ENCODE data around the gene SLC15A1. TPM values are rescaled to one million over a fixed set of nuclear protein-coding genes. Genes with fewer than 3 reads are reported as not detected.
"Not testable (repeated sequence)": the region's sequence is repeated elsewhere in the genome, so short reads cannot be mapped to it uniquely, and the experiment has no call there.

SLC15A1 gene
- total RNA-seq, 2 experiments from 2014 or later, result not detected

DNA sequence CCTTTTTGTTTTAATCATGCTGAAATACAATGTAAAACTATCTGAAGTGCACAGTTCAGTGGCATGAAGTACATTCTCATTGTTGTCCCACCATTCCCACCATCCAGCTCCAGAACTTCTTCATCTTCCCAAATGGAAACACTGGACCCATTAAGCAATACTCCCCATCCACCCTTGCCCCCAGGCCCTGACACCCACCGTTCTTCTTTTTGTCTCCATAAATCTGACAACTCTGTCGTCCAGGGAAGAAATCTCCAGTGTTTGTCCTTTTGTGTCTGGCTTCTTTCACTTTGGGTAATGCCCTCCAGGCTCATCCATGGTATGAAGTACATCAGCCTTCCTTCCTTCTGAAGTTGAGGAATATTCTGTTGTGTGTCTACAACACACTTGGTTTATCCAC is 2.6 kb upstream of the SLC15A1 start:
- Histone ChIP-seq H3K36me3 (ENCODE audit: insufficient read depth, low read length) (no peaks in the 10 kb centered on the region), H3K9me2 (ENCODE audit: insufficient read depth, low read length) (no peaks in the 10 kb centered on the region), H4K20me1 (ENCODE audit: insufficient read depth, low read length) (no peaks in the 10 kb centered on the region), H3K27ac (ENCODE audit: low read depth, low read length, poor library complexity, severe bottlenecking) (no peak overlapping the region), H3K9me3 (ENCODE audit: low read length) (no peaks in the 10 kb centered on the region), H3K4me1 (ENCODE audit: insufficient read depth, low read length, poor library complexity, severe bottlenecking) (no peaks in the 10 kb centered on the region), H3K4me3 (ENCODE audit: low read depth, low read length, poor library complexity, severe bottlenecking) (no peak overlapping the region), H3K79me2 (ENCODE audit: insufficient read depth, low read depth, low read length) (no peaks in the 10 kb centered on the region), H2AFZ (ENCODE audit: low read length) (no peak overlapping the region), H3K4me2 (ENCODE audit: low read length) (no peak overlapping the region)
- no TSS peak for BruUV-seq (replicated peaks)
- TF ChIP-seq EZH2phosphoT487 (IDR thresholded peaks at IDR 0.05; ENCODE audit: borderline replicate concordance, low read depth, low read length), result no peak
- ChIA-PET CTCF (ENCODE audit: unreplicated experiment) (no interaction called here), POLR2A (no interaction called here)
- DNase-seq (ENCODE audit: low spot score), result no peak
- intact Hi-C loops (cut with micrococcal nuclease; ENCODE audit: unreplicated experiment), result no loop called here

GRCh38 chr13:98754468-98754867 is 2.0 kb upstream of the SLC15A1 start:
- H3K4me1 ChIP-seq (ENCODE audit: insufficient read depth, low read length, poor library complexity, severe bottlenecking); DNase-seq (ENCODE audit: low spot score); H3K79me2 ChIP-seq (ENCODE audit: insufficient read depth, low read depth, low read length); H4K20me1 ChIP-seq (ENCODE audit: insufficient read depth, low read length); POLR2A ChIA-PET; H3K36me3 ChIP-seq (ENCODE audit: insufficient read depth, low read length); H3K4me2 ChIP-seq (ENCODE audit: low read length); H2AFZ ChIP-seq (ENCODE audit: low read length); BruUV-seq (replicated peaks); CTCF ChIA-PET (ENCODE audit: unreplicated experiment); H3K4me3 ChIP-seq (ENCODE audit: low read depth, low read length, poor library complexity, severe bottlenecking); H3K9me3 ChIP-seq (ENCODE audit: low read length); H3K9me2 ChIP-seq (ENCODE audit: insufficient read depth, low read length); intact Hi-C loops (cut with micrococcal nuclease; ENCODE audit: unreplicated experiment); H3K27ac ChIP-seq (ENCODE audit: low read depth, low read length, poor library complexity, severe bottlenecking): not testable (repeated sequence)

DNA sequence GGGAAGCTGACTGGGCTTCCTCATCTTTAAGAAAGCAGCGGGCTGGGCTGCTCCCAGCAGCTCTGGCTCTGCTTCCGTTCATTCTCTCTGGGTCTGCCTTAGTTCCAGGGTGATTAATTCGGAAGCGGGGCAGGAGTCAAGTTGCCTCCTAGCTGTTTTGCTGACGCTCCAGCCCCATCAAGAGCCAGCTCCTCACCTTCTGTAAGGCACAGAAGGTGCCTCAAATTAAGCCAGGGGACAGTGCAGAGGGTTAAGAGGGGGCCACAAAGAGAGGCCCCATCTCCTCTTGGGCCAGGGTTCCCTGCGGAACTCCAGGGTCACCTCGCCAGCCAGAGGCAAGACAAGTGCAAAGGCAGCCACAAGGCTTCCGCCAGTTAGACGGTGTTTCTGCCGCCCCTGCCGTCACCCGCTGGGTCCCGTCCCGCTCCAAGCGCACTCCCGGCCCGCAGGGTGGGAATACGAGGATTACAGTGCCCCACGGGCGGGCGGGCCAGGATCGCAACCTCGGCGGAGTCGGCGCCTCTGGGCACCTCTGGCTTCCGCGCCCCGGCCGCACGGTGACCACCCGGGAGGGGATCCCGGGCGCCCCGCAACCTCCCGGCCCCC is 508 bp downstream of the SLC15A1 start:
- H3K4me2 ChIP-seq (ENCODE audit: low read length), result no peak overlapping the region
- TF ChIP-seq EZH2phosphoT487 (IDR thresholded peaks at IDR 0.05; ENCODE audit: borderline replicate concordance, low read depth, low read length), result no peak
- TF ChIP-seq, protein P1, sequence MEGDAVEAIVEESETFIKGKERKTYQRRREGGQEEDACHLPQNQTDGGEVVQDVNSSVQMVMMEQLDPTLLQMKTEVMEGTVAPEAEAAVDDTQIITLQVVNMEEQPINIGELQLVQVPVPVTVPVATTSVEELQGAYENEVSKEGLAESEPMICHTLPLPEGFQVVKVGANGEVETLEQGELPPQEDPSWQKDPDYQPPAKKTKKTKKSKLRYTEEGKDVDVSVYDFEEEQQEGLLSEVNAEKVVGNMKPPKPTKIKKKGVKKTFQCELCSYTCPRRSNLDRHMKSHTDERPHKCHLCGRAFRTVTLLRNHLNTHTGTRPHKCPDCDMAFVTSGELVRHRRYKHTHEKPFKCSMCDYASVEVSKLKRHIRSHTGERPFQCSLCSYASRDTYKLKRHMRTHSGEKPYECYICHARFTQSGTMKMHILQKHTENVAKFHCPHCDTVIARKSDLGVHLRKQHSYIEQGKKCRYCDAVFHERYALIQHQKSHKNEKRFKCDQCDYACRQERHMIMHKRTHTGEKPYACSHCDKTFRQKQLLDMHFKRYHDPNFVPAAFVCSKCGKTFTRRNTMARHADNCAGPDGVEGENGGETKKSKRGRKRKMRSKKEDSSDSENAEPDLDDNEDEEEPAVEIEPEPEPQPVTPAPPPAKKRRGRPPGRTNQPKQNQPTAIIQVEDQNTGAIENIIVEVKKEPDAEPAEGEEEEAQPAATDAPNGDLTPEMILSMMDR (conservative IDR thresholded peaks at IDR 0.05; ENCODE audit: low read length), result no peak
- H3K27ac ChIP-seq (ENCODE audit: low read depth, low read length, poor library complexity, severe bottlenecking), result no peak overlapping the region
- H3K79me2 ChIP-seq (ENCODE audit: insufficient read depth, low read depth, low read length), result no peaks in the 10 kb centered on the region
- H3K36me3 ChIP-seq (ENCODE audit: insufficient read depth, low read length), result no peaks in the 10 kb centered on the region
- H4K20me1 ChIP-seq (ENCODE audit: insufficient read depth, low read length), result no peaks in the 10 kb centered on the region
- H2AFZ ChIP-seq (ENCODE audit: low read length), result no peak overlapping the region
- intact Hi-C loops (cut with micrococcal nuclease; ENCODE audit: unreplicated experiment), result no loop called here
- no peak for DNase-seq (ENCODE audit: low spot score)
- no peaks in the 10 kb centered on the region for H3K9me3 ChIP-seq (ENCODE audit: low read length)
- H3K4me1 ChIP-seq (ENCODE audit: insufficient read depth, low read length, poor library complexity, severe bottlenecking), result no peaks in the 10 kb centered on the region
- POLR2A ChIA-PET, result interaction anchor here (0.6 kb wide), 1 partner anchor 713 kb away, joined by 4 read pairs; no protein-coding TSS in a partner anchor
- H3K9me2 ChIP-seq (ENCODE audit: insufficient read depth, low read length), result no peaks in the 10 kb centered on the region
- CTCF ChIA-PET (ENCODE audit: unreplicated experiment), result no interaction called here
- BruUV-seq (replicated peaks), result no TSS peak
- H3K4me3 ChIP-seq (ENCODE audit: low read depth, low read length, poor library complexity, severe bottlenecking), result no peak overlapping the region

- POLR2A ChIA-PET, result interaction anchor here (0.6 kb wide), 1 partner anchor 713 kb away, joined by 4 read pairs; no protein-coding TSS in a partner anchor
Measured at GRCh38 chr13:98751367-98751782, 1.1 kb downstream of the SLC15A1 start.

More at GRCh38 chr13:98751367-98751782, 1.1 kb downstream of the SLC15A1 start:
- H3K79me2 ChIP-seq (ENCODE audit: insufficient read depth, low read depth, low read length), result no peaks in the 10 kb centered on the region
- H3K27ac ChIP-seq (ENCODE audit: low read depth, low read length, poor library complexity, severe bottlenecking), result no peak overlapping the region
- no peak overlapping the region for H2AFZ ChIP-seq (ENCODE audit: low read length)
- H4K20me1 ChIP-seq (ENCODE audit: insufficient read depth, low read length), result no peaks in the 10 kb centered on the region
- H3K4me3 ChIP-seq (ENCODE audit: low read depth, low read length, poor library complexity, severe bottlenecking), result no peak overlapping the region
- no peaks in the 10 kb centered on the region for H3K9me3 ChIP-seq (ENCODE audit: low read length)
- H3K4me2 ChIP-seq (ENCODE audit: low read length), result no peak overlapping the region
- no TSS peak for BruUV-seq (replicated peaks)
- intact Hi-C loops (cut with micrococcal nuclease; ENCODE audit: unreplicated experiment), result no loop called here
- CTCF ChIA-PET (ENCODE audit: unreplicated experiment), result no interaction called here
- no peak for TF ChIP-seq EZH2phosphoT487 (IDR thresholded peaks at IDR 0.05; ENCODE audit: borderline replicate concordance, low read depth, low read length)
- TF ChIP-seq, protein P1 (conservative IDR thresholded peaks at IDR 0.05; ENCODE audit: low read length), result no peak
- no peaks in the 10 kb centered on the region for H3K36me3 ChIP-seq (ENCODE audit: insufficient read depth, low read length)
- no peaks in the 10 kb centered on the region for H3K4me1 ChIP-seq (ENCODE audit: insufficient read depth, low read length, poor library complexity, severe bottlenecking)
- no peaks in the 10 kb centered on the region for H3K9me2 ChIP-seq (ENCODE audit: insufficient read depth, low read length)
- no peak for DNase-seq (ENCODE audit: low spot score)

All from OCI-LY7 (cell line).